Measurements from ENCODE around the gene CHD8.

DNA sequence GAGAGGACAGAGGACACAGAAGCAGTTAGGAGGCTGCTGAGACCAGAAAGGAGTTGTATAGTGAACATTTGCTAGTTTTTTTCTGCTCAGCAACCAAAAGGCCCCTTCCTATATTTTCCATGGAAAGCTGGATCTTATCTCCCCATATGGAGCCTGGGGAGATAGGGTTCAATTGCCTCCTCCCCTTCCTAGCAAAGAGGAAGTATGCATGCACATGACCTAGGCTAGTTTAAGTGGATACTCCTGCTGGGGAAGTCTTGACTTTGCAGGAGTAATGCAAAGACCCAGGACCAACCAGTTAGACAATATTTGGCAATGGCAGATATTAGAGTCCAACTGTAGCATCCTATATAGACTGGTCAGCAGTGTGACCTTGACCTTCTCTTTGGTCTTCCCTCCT lies 15.1 kb downstream of the CHD8 start:
- TF ChIP-seq, protein P1, sequence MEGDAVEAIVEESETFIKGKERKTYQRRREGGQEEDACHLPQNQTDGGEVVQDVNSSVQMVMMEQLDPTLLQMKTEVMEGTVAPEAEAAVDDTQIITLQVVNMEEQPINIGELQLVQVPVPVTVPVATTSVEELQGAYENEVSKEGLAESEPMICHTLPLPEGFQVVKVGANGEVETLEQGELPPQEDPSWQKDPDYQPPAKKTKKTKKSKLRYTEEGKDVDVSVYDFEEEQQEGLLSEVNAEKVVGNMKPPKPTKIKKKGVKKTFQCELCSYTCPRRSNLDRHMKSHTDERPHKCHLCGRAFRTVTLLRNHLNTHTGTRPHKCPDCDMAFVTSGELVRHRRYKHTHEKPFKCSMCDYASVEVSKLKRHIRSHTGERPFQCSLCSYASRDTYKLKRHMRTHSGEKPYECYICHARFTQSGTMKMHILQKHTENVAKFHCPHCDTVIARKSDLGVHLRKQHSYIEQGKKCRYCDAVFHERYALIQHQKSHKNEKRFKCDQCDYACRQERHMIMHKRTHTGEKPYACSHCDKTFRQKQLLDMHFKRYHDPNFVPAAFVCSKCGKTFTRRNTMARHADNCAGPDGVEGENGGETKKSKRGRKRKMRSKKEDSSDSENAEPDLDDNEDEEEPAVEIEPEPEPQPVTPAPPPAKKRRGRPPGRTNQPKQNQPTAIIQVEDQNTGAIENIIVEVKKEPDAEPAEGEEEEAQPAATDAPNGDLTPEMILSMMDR (IDR thresholded peaks at IDR 0.05): no peak
- TF ChIP-seq, protein P2, sequence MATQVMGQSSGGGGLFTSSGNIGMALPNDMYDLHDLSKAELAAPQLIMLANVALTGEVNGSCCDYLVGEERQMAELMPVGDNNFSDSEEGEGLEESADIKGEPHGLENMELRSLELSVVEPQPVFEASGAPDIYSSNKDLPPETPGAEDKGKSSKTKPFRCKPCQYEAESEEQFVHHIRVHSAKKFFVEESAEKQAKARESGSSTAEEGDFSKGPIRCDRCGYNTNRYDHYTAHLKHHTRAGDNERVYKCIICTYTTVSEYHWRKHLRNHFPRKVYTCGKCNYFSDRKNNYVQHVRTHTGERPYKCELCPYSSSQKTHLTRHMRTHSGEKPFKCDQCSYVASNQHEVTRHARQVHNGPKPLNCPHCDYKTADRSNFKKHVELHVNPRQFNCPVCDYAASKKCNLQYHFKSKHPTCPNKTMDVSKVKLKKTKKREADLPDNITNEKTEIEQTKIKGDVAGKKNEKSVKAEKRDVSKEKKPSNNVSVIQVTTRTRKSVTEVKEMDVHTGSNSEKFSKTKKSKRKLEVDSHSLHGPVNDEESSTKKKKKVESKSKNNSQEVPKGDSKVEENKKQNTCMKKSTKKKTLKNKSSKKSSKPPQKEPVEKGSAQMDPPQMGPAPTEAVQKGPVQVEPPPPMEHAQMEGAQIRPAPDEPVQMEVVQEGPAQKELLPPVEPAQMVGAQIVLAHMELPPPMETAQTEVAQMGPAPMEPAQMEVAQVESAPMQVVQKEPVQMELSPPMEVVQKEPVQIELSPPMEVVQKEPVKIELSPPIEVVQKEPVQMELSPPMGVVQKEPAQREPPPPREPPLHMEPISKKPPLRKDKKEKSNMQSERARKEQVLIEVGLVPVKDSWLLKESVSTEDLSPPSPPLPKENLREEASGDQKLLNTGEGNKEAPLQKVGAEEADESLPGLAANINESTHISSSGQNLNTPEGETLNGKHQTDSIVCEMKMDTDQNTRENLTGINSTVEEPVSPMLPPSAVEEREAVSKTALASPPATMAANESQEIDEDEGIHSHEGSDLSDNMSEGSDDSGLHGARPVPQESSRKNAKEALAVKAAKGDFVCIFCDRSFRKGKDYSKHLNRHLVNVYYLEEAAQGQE (IDR thresholded peaks at IDR 0.05; ENCODE audit: insufficient read depth in 1 of 2, low read depth in 2 of 2, low read length in 1 of 2): no peak
- TF ChIP-seq POLR2AphosphoS5 (IDR thresholded peaks at IDR 0.05; ENCODE audit: low read depth, low read length): no peak
- no peak for TF ChIP-seq SIN3A (IDR thresholded peaks at IDR 0.05; ENCODE audit: borderline replicate concordance, insufficient read depth, low read depth, low read length)
- TF ChIP-seq TCF7L2 (IDR thresholded peaks at IDR 0.05; ENCODE audit: low read depth, low read length): no peak
